ENCODE measurements around the gene TPCN2.

Gene TPCN2

GRCh38 chr11:69037544-69037943 lies 11.2 kb upstream of the TPCN2 start:
- H3K4me3 ChIP-seq: no peak overlapping the region
- no peak overlapping the region for H3K9ac ChIP-seq (ENCODE audit: insufficient read length)
- DNase-seq (ENCODE audit: low read depth, low spot score): no peak
- TF ChIP-seq FOXP2 (optimal IDR thresholded peaks at IDR 0.05; ENCODE audit: control extremely low read depth, extremely low read length, insufficient read depth): no peak
- no peak for TF ChIP-seq EZH2 (IDR thresholded peaks at IDR 0.05)
- TF ChIP-seq POLR2AphosphoS5 (IDR thresholded peaks at IDR 0.05; ENCODE audit: borderline replicate concordance, low read depth, low read length): no peak
- H3K27ac ChIP-seq: no peak overlapping the region
- no peaks in the 10 kb centered on the region for H3K9me3 ChIP-seq (ENCODE audit: low read depth, low read length)
- H3K36me3 ChIP-seq (ENCODE audit: insufficient read depth, low read length): no peaks in the 10 kb centered on the region

GRCh38 chr11:69039501-69039900 lies 9.2 kb upstream of the TPCN2 start:
- H3K9me3 ChIP-seq (ENCODE audit: low read depth, low read length): no peaks in the 10 kb centered on the region
- DNase-seq (ENCODE audit: low read depth, low spot score): no peak
- no peaks in the 10 kb centered on the region for H3K36me3 ChIP-seq (ENCODE audit: insufficient read depth, low read length)
- no peak overlapping the region for H3K4me3 ChIP-seq
- H3K9ac ChIP-seq (ENCODE audit: insufficient read length): no peak overlapping the region
- H3K27ac ChIP-seq: no peak overlapping the region
- TF ChIP-seq POLR2AphosphoS5 (IDR thresholded peaks at IDR 0.05; ENCODE audit: borderline replicate concordance, low read depth, low read length) (no peak), EZH2 (IDR thresholded peaks at IDR 0.05) (no peak), FOXP2 (optimal IDR thresholded peaks at IDR 0.05; ENCODE audit: control extremely low read depth, extremely low read length, insufficient read depth) (no peak)

- Histone ChIP-seq H3K27ac (peak overlapping the region; percentile 95), H3K4me3 (no peak overlapping the region), H3K36me3 (ENCODE audit: insufficient read depth, low read length) (no peaks in the 10 kb centered on the region), H3K9ac (ENCODE audit: insufficient read length) (no peak overlapping the region), H3K9me3 (ENCODE audit: low read depth, low read length) (no peaks in the 10 kb centered on the region)
- TF ChIP-seq EZH2 (IDR thresholded peaks at IDR 0.05): no peak
- no peak for TF ChIP-seq POLR2AphosphoS5 (IDR thresholded peaks at IDR 0.05; ENCODE audit: borderline replicate concordance, low read depth, low read length)
- TF ChIP-seq FOXP2 (optimal IDR thresholded peaks at IDR 0.05; ENCODE audit: control extremely low read depth, extremely low read length, insufficient read depth): no peak
- DNase-seq (ENCODE audit: low read depth, low spot score): no peak
Observed at GRCh38 chr11:69040051-69040450, 8.7 kb upstream of the TPCN2 start.

- Histone ChIP-seq H3K27ac (peak overlapping the region; percentile 95), H3K9ac (ENCODE audit: insufficient read length) (no peak overlapping the region), H3K36me3 (ENCODE audit: insufficient read depth, low read length) (no peaks in the 10 kb centered on the region), H3K4me3 (peak overlapping the region; percentile 40), H3K9me3 (ENCODE audit: low read depth, low read length) (no peaks in the 10 kb centered on the region)
- TF ChIP-seq EZH2 (IDR thresholded peaks at IDR 0.05) (no peak), POLR2AphosphoS5 (IDR thresholded peaks at IDR 0.05; ENCODE audit: borderline replicate concordance, low read depth, low read length) (no peak; the same call in 1 of the 2 replicates), FOXP2 (optimal IDR thresholded peaks at IDR 0.05; ENCODE audit: control extremely low read depth, extremely low read length, insufficient read depth) (no peak)
- peak; percentile 85 for DNase-seq (ENCODE audit: low read depth, low spot score)
Observed at GRCh38 chr11:69040581-69041260, 8.0 kb upstream of the TPCN2 start.

GRCh38 chr11:69041516-69041915 lies 7.2 kb upstream of the TPCN2 start:
- no peak for DNase-seq (ENCODE audit: low read depth, low spot score)
- peak overlapping the region; percentile 95 for H3K27ac ChIP-seq
- no peak for TF ChIP-seq FOXP2 (optimal IDR thresholded peaks at IDR 0.05; ENCODE audit: control extremely low read depth, extremely low read length, insufficient read depth)
- TF ChIP-seq POLR2AphosphoS5 (IDR thresholded peaks at IDR 0.05; ENCODE audit: borderline replicate concordance, low read depth, low read length): no peak
- TF ChIP-seq EZH2 (IDR thresholded peaks at IDR 0.05): no peak
- no peaks in the 10 kb centered on the region for H3K9me3 ChIP-seq (ENCODE audit: low read depth, low read length)
- H3K4me3 ChIP-seq: peak overlapping the region; percentile 40; the same call in 1 of the 2 replicates
- no peaks in the 10 kb centered on the region for H3K36me3 ChIP-seq (ENCODE audit: insufficient read depth, low read length)
- H3K9ac ChIP-seq (ENCODE audit: insufficient read length): no peak overlapping the region

- H3K27ac ChIP-seq: peak overlapping the region; percentile 97
- H3K4me3 ChIP-seq: peak overlapping the region; percentile 64
- peak; percentile 42; the same call in 1 of the 2 replicates for TF ChIP-seq POLR2AphosphoS5 (IDR thresholded peaks at IDR 0.05; ENCODE audit: borderline replicate concordance, low read depth, low read length)
- TF ChIP-seq EZH2 (IDR thresholded peaks at IDR 0.05): no peak
- peak; percentile 98 for TF ChIP-seq FOXP2 (optimal IDR thresholded peaks at IDR 0.05; ENCODE audit: control extremely low read depth, extremely low read length, insufficient read depth)
- no peaks in the 10 kb centered on the region for H3K36me3 ChIP-seq (ENCODE audit: insufficient read depth, low read length)
- peak overlapping the region; percentile 49 for H3K9ac ChIP-seq (ENCODE audit: insufficient read length)
- H3K9me3 ChIP-seq (ENCODE audit: low read depth, low read length): no peaks in the 10 kb centered on the region
- peak; percentile 77 for DNase-seq (ENCODE audit: low read depth, low spot score)
Observed at GRCh38 chr11:69044111-69045013, 4.4 kb upstream of the TPCN2 start.

- peak overlapping the region; percentile 96 for H3K4me3 ChIP-seq
- no peak for TF ChIP-seq FOXP2 (optimal IDR thresholded peaks at IDR 0.05; ENCODE audit: control extremely low read depth, extremely low read length, insufficient read depth)
- TF ChIP-seq EZH2 (IDR thresholded peaks at IDR 0.05): no peak
- TF ChIP-seq POLR2AphosphoS5 (IDR thresholded peaks at IDR 0.05; ENCODE audit: borderline replicate concordance, low read depth, low read length): no peak
- DNase-seq (ENCODE audit: low read depth, low spot score): no peak
- H3K27ac ChIP-seq: peak overlapping the region; percentile 80
- H3K9me3 ChIP-seq (ENCODE audit: low read depth, low read length): no peaks in the 10 kb centered on the region
- H3K36me3 ChIP-seq (ENCODE audit: insufficient read depth, low read length): no peaks in the 10 kb centered on the region
- H3K9ac ChIP-seq (ENCODE audit: insufficient read length): peak overlapping the region; percentile 20
Observed at GRCh38 chr11:69048031-69048693, 570 bp upstream of the TPCN2 start.

GRCh38 chr11:69049490-69049867 lies 747 bp downstream of the TPCN2 start:
- Histone ChIP-seq H3K9me3 (ENCODE audit: low read depth, low read length) (no peaks in the 10 kb centered on the region), H3K36me3 (ENCODE audit: insufficient read depth, low read length) (peaks cover 2% of the 10 kb centered on the region; the same call in 1 of the 2 replicates), H3K4me3 (peak overlapping the region; percentile 96), H3K27ac (peak overlapping the region; percentile 68), H3K9ac (ENCODE audit: insufficient read length) (peak overlapping the region; percentile 97)
- DNase-seq (ENCODE audit: low read depth, low spot score): no peak
- TF ChIP-seq POLR2AphosphoS5 (IDR thresholded peaks at IDR 0.05; ENCODE audit: borderline replicate concordance, low read depth, low read length) (no peak), EZH2 (IDR thresholded peaks at IDR 0.05) (no peak), FOXP2 (optimal IDR thresholded peaks at IDR 0.05; ENCODE audit: control extremely low read depth, extremely low read length, insufficient read depth) (no peak)
